HFFc6 (cell line): ENCODE data around the gene RPL11. TPM values are rescaled to one million over a fixed set of nuclear protein-coding genes. Genes with fewer than 3 reads are reported as not detected.
A peak's percentile ranks its signal among the peaks of the same experiment; 100 is the strongest.

Experiments
- DNase-seq: peaks from one replicate; pipeline ENCODE4 v3.0.0-alpha.2; 2018
- H3K27ac Mint-ChIP-seq: 2 replicates; pipeline ENCODE4 v1.8.0; 2020; ENCODE audit warnings: mild to moderate bottlenecking, mixed read lengths
- H3K27me3 Mint-ChIP-seq: 2 replicates; pipeline ENCODE4 v1.8.0; 2021; ENCODE audit warnings: mild to moderate bottlenecking, moderate library complexity, mixed read lengths; ENCODE audit not compliant: insufficient read depth
- H3K36me3 Mint-ChIP-seq: 2 replicates; pipeline ENCODE4 v1.8.0; 2021; ENCODE audit warnings: low read depth, mixed read lengths
- H3K4me1 Mint-ChIP-seq: 2 replicates; pipeline ENCODE4 v1.8.0; 2020; ENCODE audit warnings: low read depth, mixed read lengths
- H3K4me3 Mint-ChIP-seq: 2 replicates; pipeline ENCODE4 v1.8.0; 2020; ENCODE audit warnings: mild to moderate bottlenecking, moderate library complexity, mixed read lengths
- H3K9me3 Mint-ChIP-seq: 2 replicates; pipeline ENCODE4 v1.8.0; 2020; ENCODE audit warnings: mild to moderate bottlenecking, mixed read lengths
- CTCF ChIP-seq: fragments of 200-600 bp; sonication (generic); IDR thresholded peaks from 2 replicates; pipeline ENCODE4 v1.5.0; 2021; ENCODE audit warnings: antibody characterized with exemption, mild to moderate bottlenecking
- total RNA-seq, 6 experiments: library from RNA; stranded (reverse); fragmentation: NEBNext Ultra II Directional; extraction: Animal tissue kit (Norgen Biotek cat#: 25700); gene quantifications; 2 replicates in 1 of 6; 3 replicates in 5 of 6; pipeline ENCODE4 v1.2.3, GENCODE V29; 2021

Gene RPL11
- total RNA-seq, 6 experiments from 2014 or later = 866 to 1,109 (median 1,001) TPM

GRCh38 chr1:23698466-23698865 is 6.9 kb downstream of the RPL11 start:
- no peak for TF ChIP-seq CTCF
- Mint-ChIP-seq H3K4me3 (peak overlapping the region; percentile 11; the same call in 1 of the 2 replicates), H3K27me3 (no peaks in the 10 kb centered on the region; the same call in 1 of the 2 replicates), H3K4me1 (peaks cover 63% of the 10 kb centered on the region), H3K27ac (peak overlapping the region; percentile 54; the same call in 1 of the 2 replicates), H3K36me3 (peaks cover 77% of the 10 kb centered on the region), H3K9me3 (no peaks in the 10 kb centered on the region)
- no peak for DNase-seq

GRCh38 chr1:23699280-23700179 is 7.9 kb downstream of the RPL11 start:
- TF ChIP-seq CTCF = no peak
- no peak overlapping the region for H3K4me3 Mint-ChIP-seq
- peak overlapping the region; percentile 36 for H3K27ac Mint-ChIP-seq
- H3K4me1 Mint-ChIP-seq = peaks cover 52% of the 10 kb centered on the region
- H3K9me3 Mint-ChIP-seq = no peaks in the 10 kb centered on the region
- peaks cover 69% of the 10 kb centered on the region for H3K36me3 Mint-ChIP-seq
- H3K27me3 Mint-ChIP-seq = no peaks in the 10 kb centered on the region; the same call in 1 of the 2 replicates
- DNase-seq = no peak

GRCh38 chr1:23701310-23701709 is 9.7 kb downstream of the RPL11 start:
- Mint-ChIP-seq H3K27ac (no peak overlapping the region), H3K4me1 (peaks cover 34% of the 10 kb centered on the region), H3K27me3 (no peaks in the 10 kb centered on the region; the same call in 1 of the 2 replicates), H3K9me3 (no peaks in the 10 kb centered on the region), H3K36me3 (peaks cover 56% of the 10 kb centered on the region), H3K4me3 (no peak overlapping the region)
- no peak for DNase-seq
- TF ChIP-seq CTCF = no peak

GRCh38 chr1:23701996-23702395 is 10.4 kb downstream of the RPL11 start:
- no peak for DNase-seq
- H3K4me1 Mint-ChIP-seq = peaks cover 27% of the 10 kb centered on the region
- peaks cover 50% of the 10 kb centered on the region for H3K36me3 Mint-ChIP-seq
- H3K9me3 Mint-ChIP-seq = no peaks in the 10 kb centered on the region
- no peaks in the 10 kb centered on the region; the same call in 1 of the 2 replicates for H3K27me3 Mint-ChIP-seq
- no peak for TF ChIP-seq CTCF
- no peak overlapping the region for H3K4me3 Mint-ChIP-seq
- peak overlapping the region; percentile 6; the same call in 1 of the 2 replicates for H3K27ac Mint-ChIP-seq

GRCh38 chr1:23704834-23705495 is 13.4 kb downstream of the RPL11 start:
- H3K36me3 Mint-ChIP-seq = peaks cover 35% of the 10 kb centered on the region

More at GRCh38 chr1:23704834-23705495, 13.4 kb downstream of the RPL11 start:
- TF ChIP-seq CTCF = no peak
- H3K9me3 Mint-ChIP-seq = no peaks in the 10 kb centered on the region
- H3K4me1 Mint-ChIP-seq = peaks cover 7% of the 10 kb centered on the region
- H3K27me3 Mint-ChIP-seq = no peaks in the 10 kb centered on the region; the same call in 1 of the 2 replicates
- H3K27ac Mint-ChIP-seq = no peak overlapping the region
- DNase-seq = no peak
- no peak overlapping the region for H3K4me3 Mint-ChIP-seq
